DOHH2 (cell line): ENCODE results near the gene EPS8.

Experiments used
- CTCF ChIP-seq: fragments of 200-600 bp; sonication (generic); IDR thresholded peaks from one replicate; pipeline ENCODE4 v1.5.1; 2014; ENCODE audit warnings: antibody characterized with exemption, mild to moderate bottlenecking, low read depth, low read length; ENCODE audit not compliant: poor library complexity, severe bottlenecking
- EZH2phosphoT487 ChIP-seq: fragments of 200-600 bp; sonication (generic); IDR thresholded peaks from 2 replicates; pipeline ENCODE4 v1.6.1; 2017; ENCODE audit warnings: borderline replicate concordance, mild to moderate bottlenecking, antibody characterized with exemption, low read length, moderate library complexity, mixed read lengths

GRCh38 chr12:15749937-15750336, 39.3 kb downstream of the EPS8 start:
- no peak for TF ChIP-seq CTCF
- TF ChIP-seq EZH2phosphoT487 = no peak
